Measurements from ENCODE around the gene ATP12A.
"Not testable (repeated sequence)": the region's sequence is repeated elsewhere in the genome, so short reads cannot be mapped to it uniquely, and the experiment has no call there.

ATP12A gene

DNA sequence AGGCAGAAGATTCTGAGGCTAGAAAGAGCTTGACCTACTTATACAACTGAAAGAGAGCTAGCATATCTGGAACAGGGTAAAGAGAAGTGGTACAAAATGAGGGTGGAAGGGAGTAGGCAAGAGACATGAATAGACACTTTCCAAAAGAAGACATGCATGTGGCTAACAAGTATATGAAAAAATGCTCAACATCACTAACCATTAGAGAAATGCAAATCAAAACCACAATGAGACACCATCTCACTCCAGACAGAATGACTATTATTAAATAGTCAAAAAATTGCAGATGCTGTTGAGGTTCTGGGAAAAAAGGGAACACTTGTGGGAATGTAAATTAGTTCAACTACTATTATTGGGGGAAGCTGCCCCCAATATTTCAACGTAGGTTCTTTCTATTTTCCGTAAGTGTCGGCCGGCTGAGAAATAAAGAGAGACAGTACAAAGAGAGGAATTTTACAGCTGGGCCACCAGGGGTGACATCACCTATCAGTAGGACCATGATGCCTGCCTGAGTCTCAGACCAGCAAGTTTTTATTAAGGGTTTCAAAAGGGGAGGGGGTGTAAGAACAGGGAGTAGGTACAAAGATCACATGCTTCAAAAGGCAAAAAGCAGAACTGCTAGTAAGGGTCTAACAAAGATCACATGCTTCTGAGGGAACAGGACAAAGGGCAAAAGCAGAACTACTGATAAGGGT lies 50.8 kb downstream of the ATP12A start:
- not testable (repeated sequence) for DNase-seq (ENCODE audit: low read depth in 2 of 2)

GRCh38 chr13:24734950-24735349 lies 54.7 kb downstream of the ATP12A start:
- DNase-seq (ENCODE audit: low read depth in 2 of 2), result no peak

DNA sequence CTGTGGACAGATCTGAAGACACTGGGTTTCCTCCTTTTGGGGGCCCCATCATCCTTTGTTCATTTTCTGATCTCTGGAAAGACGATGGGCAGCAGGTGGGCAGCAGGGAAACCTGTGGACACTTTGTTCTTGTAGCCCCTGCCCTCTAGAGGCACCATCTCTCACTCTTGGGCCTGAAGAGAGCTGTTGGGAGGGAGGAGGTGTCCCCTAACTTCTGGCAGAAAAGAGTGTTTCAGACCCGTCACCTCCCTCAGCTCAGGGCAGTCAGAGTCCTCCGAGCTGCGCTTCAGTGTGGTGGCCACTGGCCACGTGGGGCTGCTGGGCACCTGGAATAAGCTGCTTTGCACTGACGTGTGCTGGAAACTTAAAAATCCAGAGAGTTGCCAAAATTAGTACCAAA lies 56.8 kb downstream of the ATP12A start:
- DNase-seq (ENCODE audit: low read depth in 2 of 2), result no peak

- DNase-seq (ENCODE audit: low read depth in 2 of 2), result no peak
These were observed 58.2 kb downstream of the ATP12A start for GRCh38 chr13:24738366-24738847.

DNA sequence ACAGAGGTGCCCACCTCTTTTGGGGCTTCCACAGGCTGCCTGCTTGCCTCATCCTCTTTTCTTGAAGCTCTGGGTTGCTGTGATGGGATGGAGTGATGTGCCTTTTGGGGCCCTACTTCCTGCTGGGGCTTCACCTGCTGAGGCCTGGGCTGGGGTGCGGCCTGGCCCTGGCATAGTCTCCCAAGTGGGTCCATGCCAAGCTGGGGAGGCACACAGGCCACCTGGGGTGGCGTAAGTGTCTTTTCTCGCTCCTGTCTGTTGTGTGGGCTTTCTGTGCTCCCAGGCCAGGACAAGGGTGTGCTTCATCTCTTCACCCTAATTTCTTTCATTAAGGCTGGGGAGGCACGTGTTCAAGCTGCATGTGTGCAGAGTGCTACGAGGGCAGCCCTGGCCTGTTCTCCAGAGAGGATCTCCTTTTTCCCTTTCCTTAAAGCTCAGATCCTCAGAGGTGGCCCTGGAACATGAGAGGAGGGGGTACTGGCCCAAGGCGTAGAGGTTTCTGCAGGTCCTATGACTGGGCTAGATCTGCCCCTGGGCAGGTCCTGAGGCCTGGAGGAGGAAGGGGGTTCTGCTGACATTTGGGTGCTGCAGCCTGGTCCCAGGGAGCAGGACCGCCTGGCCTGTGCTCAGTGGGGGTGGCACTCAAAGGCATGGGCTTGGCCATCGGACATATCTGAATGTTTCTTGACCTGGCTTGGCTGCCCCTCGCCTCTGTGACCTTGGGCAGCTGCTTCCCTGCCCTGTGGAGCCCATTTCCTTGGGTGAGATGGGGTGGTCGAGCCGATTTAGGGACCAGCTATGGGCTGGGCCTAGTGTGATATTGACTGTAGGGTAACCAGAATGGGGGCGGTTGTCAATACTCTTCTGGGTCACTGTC lies 60.0 kb downstream of the ATP12A start:
- DNase-seq (ENCODE audit: low read depth in 2 of 2), result no peak

DNA sequence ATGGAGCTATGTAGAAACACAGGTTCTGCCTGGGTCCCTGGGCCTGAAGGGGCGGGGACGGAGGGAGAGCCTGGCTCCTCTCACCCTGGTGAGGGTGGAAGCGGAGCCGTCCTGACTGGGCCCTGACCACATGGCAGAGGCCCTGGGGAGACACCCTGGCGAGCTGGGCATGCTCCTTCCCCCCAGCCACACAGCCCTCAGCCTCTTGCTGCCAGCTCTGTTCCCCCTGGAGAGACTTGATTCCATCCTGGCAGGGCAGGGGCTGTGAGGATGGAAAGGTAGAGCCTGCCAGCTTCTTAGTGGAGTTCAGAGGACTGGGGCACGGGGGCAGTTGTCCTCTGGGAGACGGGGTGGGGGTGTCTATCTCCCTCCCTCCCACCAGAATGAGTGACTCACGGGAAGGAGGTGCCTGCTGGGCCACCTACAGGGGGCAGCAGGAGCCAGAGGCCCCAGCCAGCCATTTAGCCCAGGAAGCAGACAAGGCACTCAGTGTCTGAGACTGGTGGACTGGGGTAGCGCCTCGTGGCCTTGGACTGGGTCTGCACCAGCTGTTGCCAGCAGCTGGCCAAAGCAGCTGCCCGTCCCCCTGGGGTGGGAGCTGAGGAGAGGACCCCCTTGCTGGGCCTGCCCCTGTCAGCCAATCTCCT lies 60.9 kb downstream of the ATP12A start:
- DNase-seq (ENCODE audit: low read depth in 2 of 2), result no peak

GRCh38 chr13:24741791-24742190 lies 61.6 kb downstream of the ATP12A start:
- DNase-seq (ENCODE audit: low read depth in 2 of 2), result no peak

- DNase-seq (ENCODE audit: low read depth in 2 of 2), result no peak
These were observed 62.1 kb downstream of the ATP12A start for GRCh38 chr13:24742294-24742693.

DNA sequence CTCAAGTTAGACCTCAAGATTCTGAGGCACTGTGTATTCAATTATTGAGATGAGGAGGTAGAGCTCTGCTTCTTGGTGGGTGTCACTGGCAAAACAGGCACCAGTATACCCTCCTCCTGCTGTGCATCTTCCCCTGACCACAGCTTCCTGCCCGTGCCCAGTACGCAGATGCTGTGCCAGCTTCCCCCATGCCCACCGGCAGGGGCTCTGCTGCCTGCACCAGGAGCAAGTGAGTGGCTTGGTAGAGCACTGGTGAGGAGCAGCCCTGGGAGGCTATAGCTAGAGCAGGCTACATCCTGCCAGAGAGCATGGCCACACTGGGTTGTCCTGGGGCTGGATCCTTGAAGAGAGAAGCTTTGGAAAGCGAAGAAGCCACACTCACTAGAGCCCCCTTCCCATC lies 62.8 kb downstream of the ATP12A start:
- DNase-seq (ENCODE audit: low read depth in 2 of 2), result no peak

DNA sequence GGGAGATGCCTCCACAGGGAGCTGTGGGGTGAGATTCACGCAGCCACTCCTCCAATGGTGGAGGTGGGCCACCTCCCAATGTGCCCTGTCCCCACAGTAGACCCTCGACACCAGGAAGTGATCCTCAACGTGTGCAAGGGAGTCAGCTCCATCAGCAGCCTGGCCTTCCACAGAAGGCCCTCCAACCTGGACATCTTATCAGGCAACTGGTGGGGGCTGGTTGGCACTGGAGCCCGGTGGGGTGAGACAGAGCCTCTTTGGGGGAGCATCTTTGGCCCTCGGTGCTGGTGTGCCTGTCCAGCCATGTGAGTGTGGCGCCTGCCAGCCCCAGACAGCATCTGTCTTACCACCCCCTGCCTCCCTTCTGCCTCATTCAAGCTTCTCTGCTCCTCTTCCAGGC lies 64.0 kb downstream of the ATP12A start:
- no peak for DNase-seq (ENCODE audit: low read depth in 2 of 2)

DNA sequence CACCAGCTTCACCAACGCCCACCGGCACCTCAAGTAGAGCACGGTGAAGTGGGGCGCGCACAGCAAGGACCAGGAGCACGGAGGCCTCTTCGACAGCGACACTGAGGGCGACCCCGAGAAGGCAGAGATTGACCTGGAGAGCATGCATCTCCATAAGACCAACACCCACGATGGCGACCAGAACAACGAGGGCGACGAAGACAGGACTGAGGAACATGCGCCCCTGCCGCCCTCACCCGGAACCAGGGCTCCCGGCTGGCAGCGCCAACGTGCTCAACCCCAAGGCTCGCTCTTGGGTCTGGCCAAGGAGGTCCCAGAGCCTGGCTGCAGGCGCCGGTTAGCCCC lies 65.3 kb downstream of the ATP12A start:
- DNase-seq (ENCODE audit: low read depth in 2 of 2), result no peak

DNA sequence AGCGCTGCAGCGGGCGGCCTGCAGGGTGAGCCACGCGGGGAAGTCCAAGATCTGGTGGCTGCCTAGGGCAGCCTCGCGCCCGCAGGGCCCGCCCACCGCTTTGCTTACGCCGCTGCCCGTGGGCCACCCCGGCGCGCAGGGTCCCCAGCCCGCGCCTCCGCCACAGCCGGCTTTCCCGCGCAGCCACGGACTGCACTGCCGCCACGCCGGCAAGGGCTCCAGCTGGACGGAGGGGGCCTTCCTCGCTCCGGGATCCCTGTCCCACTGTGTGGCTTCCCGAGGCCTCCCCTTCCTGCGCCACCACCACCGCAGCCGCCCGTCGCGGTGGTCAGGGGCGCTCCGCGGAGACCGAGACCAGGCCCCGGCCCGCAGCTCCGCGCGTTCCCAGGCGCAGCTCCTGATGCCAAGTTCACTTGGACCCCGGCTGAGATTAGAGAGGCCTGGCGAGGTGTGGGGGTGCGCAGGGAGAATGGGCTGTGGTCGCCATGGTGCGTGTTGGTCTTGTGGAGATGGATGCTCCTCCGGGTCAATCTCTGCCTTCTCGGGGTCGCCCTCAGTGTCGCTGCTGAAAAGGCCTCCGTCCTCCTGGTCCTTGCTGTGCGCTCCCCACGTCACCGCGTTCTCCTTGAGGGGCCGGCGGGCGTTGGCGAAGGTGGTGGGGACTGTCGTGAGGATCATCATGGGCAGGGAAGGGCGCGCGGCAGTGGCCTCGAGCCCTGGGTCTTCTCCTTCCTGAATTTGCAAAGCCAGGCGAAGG lies 65.8 kb downstream of the ATP12A start:
- no peak for DNase-seq (ENCODE audit: low read depth in 2 of 2)

GRCh38 chr13:24746618-24747247 lies 66.5 kb downstream of the ATP12A start:
- no peak for DNase-seq (ENCODE audit: low read depth in 2 of 2)

DNA sequence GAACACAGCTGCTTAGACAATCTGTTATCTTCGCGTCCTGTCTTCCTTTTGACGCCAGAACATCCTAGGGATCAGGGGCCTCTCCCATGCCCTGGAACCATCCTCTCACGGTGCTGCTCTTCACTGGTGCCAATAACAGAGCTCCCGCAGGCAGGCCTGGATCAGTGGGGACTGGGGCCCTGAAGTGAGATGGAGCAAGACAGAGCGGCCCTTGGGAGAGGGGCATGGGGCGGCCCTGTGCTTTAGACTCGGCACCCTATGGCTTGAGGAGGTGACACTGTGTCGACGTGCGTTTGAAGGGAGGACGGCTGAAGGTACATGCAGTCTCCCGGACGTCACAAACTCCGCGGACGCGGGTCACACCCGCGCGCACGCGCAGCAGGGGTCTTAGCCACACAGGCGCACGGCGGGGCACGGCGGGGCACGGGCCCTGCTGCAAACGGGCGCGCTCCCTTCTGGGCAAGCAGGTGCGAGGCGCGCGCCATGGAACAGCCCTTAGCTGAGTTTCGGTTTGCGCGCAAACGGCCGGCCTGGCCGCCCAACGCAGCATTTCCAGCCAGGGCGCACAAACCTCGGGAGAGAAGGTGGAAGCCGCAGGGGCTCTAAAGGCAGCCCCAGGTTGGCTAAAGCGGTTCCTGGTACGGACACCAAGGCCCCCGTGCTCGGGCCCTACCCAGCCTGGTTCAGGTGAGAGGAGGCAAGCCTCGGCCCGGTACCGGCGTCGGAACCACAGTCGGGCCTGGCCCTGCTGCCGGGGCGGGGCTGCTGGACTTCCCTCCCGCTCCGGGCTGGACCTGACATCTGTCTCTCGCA lies 67.2 kb downstream of the ATP12A start:
- DNase-seq (ENCODE audit: low read depth in 2 of 2), result no peak

DNA sequence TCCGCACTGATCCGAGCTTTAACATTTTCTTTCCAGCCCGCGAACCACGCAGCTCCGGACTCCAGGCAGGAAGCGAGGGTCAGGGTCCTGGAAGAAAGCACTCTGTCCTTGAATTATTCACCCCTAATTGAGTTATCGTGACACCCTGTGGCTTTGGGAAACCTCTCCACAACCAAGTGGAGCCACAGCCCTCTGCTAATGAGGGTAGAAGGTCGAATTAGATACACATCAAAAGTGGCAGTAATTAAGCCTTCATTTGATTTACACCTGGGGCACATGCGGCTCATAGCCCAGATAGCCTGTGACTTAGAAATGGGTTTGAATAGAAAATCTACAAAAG lies 67.8 kb downstream of the ATP12A start:
- no peak for DNase-seq (ENCODE audit: low read depth in 2 of 2)

GRCh38 chr13:24759197-24759596 lies 79.0 kb downstream of the ATP12A start:
- DNase-seq (ENCODE audit: low read depth in 2 of 2), result no peak
